Left lobe of liver (tissue), 2 donors: ENCODE data around the gene ADGRG3. TPM values are rescaled to one million over a fixed set of nuclear protein-coding genes. Genes with fewer than 3 reads are reported as not detected.

Experiments
- ATAC-seq: fragments of 200-7000 bp; cut with Tn5 transposase; one replicate; pipeline ENCODE4 v1.9.1; 2020; ENCODE audit warnings: mild to moderate bottlenecking, moderate library complexity
- DNase-seq: peaks from one replicate; pipeline ENCODE4 v3.0.0-alpha.2; 2020; ENCODE audit warnings: low spot score
- total RNA-seq: library from RNA; stranded (reverse); gene quantifications from one replicate; pipeline ENCODE4 v1.2.1, GENCODE V29; 2021
- donor health status: DM: no; HTN: no; CAD: no; lungs with moderate emphysema.
- donor health status: DM: no; HTN: yes; CAD: no.

Gene ADGRG3
- total RNA-seq, 1 donor from 2014 or later, result 0.43 TPM

DNA sequence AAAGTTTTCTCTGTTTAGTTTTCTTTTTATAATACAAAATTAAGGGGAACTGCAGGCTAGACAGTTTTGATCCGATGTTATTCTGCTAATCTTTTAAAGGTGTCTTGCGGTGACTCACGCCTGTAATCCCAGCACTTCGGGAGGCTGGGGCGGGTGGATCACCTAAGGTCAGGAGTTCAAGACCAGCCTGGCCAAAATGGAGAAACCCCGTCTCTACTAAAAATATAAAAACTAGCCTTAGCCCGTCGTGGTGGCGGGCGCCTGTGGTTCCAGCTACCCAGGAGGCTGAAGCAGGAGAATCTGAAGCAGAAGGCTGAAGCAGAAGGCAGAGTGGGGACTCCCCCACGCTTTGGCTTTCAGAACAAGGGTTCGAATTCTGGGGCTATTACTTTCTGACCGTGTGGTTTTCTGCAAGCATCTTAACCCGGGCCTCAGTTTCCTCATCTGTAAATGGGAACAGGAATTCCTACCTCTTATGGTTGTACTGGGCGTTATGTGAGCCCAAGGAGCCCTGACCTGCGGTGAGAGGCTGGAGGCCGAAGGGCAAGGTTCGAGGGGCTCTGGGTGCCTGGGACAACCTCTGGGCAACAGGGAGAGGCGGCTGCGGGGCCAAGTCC is 66.3 kb downstream of the ADGRG3 start:
- no peak for DNase-seq

DNA sequence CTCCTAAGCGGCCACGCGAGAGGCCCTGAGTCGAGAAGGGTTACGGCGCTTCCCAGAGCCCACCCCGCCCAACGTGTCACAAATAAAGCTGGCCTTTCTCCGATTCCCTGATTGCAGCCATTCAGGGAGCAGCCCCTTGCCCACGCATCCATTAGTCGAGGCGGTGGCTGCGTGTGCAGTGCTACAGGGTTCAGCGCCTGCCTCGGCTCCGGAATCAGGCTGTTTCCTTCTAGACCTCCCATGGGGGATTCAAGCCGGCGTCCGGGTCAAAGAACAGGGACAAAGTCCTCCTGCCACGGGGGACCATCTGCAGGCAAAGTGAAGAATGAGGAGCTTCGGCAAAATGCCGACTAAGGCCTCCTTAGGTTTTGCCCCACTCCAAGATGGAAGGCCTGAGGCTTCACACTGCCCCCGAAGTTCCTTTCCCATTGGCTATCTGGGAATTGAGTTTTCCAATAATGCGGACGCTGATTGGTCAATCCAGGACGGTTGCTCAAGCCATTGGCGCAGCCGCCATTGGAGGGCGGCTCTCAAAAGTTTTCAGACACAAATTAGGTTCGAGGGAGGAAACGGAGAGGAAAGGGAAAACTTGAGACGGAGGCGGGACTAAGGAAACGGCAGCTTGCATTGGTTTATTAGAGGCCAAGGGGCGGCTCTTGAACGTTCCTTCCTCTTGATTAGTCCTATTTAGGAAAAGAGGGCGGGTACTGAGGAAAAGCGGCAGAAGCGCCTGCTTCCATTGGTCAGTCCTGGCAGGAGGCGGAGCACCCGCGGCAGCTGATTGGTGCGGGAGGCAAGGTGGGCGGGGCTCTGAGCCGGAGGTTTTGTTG is 67.0 kb downstream of the ADGRG3 start:
- ATAC-seq, result peak; percentile 89
- peak; percentile 98 for DNase-seq

More for the DNA sequence above, 66.3 kb downstream of the ADGRG3 start:
- peak; percentile 9 for ATAC-seq

DNA sequence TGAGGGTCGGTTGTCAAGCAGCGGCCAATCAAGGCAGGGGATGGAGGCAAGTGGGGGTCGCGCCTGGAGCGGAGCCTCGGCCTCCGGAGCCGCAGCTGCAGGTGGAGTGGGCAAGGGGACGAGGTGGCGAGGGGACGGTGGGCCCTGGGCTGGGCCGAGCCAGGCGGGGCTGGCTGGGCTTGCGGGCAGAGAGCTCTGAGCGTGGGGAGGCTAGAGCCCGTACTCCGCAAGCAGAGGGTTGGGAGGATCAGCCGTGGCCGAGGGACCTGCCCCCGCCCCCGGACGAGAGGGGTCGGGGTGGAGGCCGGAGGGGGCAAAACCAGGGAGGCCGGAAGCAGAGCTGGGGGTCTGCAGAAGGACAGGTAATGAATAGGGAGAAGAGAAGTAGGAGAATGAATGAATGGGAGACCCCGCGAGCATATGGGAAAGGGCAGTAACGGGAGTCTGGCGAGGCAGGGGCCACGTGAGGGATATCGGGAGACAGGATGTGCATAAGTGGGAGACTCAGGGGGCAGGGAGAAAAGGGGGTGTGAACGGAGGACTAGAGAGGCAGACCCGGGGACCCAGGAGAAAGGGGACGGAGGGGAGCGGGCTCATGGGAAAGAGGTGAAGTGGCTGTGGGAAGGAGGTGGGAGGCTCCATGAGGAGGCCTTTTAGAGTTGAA is 67.8 kb downstream of the ADGRG3 start, which contains the start of gene KATNB1:
Gene KATNB1, plus strand, starts transcription at position 16 of the 664 bp plus-strand sequence. CDS start 1,474 bp downstream, outside the sequence.
- DNase-seq (no peak), ATAC-seq (peak; percentile 33)

DNA sequence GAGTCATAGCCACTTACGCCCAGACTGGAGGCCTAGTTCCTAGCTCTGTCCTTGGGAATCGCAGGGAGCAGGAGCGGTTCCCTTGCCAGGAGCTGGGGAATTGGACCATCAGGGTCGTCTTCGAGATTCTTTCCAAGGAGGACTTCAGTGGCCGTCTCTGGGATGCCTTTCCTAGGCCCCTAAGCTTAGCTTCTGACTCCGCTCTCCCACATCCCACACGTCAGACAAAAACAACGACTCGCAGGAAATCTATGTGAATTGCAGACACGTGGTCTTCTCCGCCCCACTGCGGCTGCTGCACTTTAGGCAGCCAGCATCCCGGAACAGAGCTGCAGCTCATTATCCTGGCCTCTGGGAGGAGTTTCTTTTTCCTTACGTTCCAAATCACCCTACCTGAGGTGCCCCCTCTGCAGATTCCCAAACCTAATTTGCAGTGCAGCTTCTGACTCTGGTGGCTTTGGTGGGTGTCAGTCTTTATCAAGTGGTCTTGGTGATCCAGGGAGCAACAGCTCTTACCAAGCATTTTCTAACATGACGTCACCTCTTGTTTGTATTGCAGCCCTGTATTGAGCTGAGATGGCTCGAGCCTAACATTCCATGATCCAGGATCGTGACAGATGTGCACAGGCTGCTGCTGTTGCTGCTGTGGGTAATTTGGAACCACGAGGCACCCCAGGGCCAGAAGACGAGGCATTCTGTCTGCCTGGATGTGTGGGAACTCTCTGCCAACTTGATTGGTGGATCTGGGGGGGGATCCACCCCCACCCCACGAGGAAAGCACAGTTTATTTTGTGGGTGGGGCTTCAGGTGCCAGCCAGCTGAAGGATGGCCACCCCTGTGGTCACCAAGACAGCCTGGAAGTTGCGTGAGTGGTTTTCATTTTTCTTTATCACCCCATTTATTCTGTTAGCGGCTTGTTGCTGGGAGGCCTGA is 68.6 kb downstream of the ADGRG3 start:
- DNase-seq (no peak), ATAC-seq (peak; percentile 10)

DNA sequence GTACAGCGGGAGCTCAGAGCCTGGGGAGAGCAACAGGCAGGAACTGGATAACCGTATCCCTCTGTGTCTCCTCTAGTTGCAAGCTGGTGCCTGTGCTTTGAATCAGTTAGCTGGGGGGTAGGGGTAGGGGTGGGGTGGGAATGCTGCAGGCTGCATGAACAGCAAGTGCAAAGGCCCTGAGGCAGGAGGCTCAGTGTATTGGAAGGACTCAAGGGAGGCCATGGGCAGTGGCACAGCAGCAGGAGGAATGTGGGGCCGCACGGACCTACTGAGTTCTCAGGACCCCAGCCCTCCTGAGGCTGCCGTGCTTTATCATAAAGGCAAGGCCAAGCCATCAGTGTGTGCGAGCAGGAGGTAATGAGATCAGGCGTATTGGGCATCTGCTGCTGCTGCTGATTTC is 70.7 kb downstream of the ADGRG3 start:
- ATAC-seq (no peak), DNase-seq (no peak)

Other genes starting within 250 kb of the ADGRG3 start
- gene CIAPIN1, start 220.9 kb upstream of the ADGRG3 start, total RNA-seq, result 21.3 TPM
- gene COQ9, start 220.8 kb upstream of the ADGRG3 start, total RNA-seq, result 64.5 TPM
- 34.1 TPM for gene POLR2C, start 205.6 kb upstream of the ADGRG3 start, total RNA-seq
- gene DOK4, start 181.8 kb upstream of the ADGRG3 start, total RNA-seq, result 43.9 TPM
- gene CCDC102A, start 131.7 kb upstream of the ADGRG3 start, total RNA-seq, result 0.83 TPM
- gene ADGRG5, start 125.7 kb upstream of the ADGRG3 start, total RNA-seq, result 0.10 TPM
- gene ADGRG1, start 39.7 kb upstream of the ADGRG3 start, total RNA-seq, result 5.1 TPM
- gene DRC7, start 26.5 kb downstream of the ADGRG3 start, total RNA-seq, result 0.50 TPM
- gene KATNB1, start 67.5 kb downstream of the ADGRG3 start, total RNA-seq, result 8.7 TPM
- 43.5 TPM for gene KIFC3, start 134.2 kb downstream of the ADGRG3 start, total RNA-seq